HG03469 (cell line): ENCODE data around the gene MYH11.
"Not testable (repeated sequence)": the region's sequence is repeated elsewhere in the genome, so short reads cannot be mapped to it uniquely, and the experiment has no call there.

ENCODE experiments used
- ATAC-seq: cut with Tn5 transposase; IDR thresholded peaks from one replicate; pipeline ENCODE4 v1.9.1; 2021; ENCODE audit warnings: mild to moderate bottlenecking, moderate library complexity, moderate number of reproducible peaks; ENCODE audit not compliant: unreplicated experiment

MYH11 gene

GRCh38 chr16:15846510-15846909 is 10.3 kb downstream of the MYH11 start:
- ATAC-seq, result no peak

DNA sequence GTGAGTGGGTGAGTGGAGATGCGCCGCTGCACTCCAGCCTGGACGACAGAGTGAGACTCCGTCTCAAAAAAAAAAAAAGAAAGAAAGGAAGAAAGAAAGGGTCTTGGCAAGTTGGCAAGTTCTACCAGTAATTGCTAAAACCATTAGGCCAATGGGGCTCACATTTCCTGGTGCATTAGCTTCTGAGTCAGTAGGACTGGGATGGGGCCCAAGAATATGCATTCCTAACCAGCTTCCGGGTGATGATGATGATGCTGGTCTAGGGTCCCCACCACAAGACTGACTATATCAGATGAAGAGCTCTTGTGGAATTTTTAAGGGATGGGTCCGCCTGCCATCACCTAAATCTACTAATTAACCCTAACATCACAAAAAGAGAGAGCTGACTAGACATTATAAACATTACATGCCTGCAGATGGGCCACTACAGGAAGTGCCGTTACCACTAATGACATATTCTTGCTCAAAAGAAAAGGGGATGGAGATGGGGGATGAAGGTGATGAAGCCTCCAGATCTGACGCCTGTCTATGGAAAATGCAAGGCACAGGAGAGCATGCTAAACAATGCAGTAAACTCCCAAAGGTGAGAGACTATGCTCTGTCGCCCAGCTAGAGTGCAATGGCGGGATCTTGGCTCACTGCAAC is 13.1 kb downstream of the MYH11 start:
- no peak for ATAC-seq

DNA sequence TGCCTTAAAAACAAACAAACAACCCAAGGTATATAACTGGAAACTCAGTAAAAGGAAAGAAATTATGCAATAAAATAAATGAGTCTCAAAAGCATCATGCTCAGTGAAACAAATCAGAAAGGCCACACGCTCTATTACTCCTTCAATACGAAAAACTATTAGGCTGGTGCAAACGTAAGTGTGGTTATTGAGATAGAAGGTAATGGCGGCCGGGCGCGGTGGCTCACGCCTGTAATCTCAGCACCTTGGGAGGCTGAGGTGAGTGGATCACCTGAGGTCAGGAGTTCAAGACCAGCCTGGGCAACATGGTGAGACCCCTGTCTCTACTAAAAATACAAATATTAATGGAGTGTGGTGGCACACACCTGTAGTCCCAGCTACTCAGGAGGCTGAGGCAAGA is 17.6 kb downstream of the MYH11 start:
- ATAC-seq, result not testable (repeated sequence)

DNA sequence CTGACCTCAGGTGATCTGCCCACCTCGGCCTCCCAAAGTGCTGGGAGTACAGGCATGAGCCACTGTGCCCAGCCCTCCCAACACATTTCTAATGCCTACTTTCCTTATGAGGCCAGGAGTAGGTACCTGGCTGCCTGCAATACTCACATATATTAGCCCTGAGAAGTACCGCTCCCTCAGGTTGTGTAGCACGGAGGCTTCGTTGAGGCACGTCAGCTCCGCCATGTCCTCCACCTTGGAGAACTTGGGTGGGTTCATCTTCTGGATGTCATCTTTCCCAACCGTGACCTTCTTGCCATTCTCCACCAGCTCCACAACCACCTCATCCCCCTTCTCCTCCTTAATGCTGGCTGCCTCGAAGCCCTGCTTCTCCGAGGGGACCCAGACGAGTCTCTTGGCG is 19.1 kb downstream of the MYH11 start:
- ATAC-seq, result no peak

- ATAC-seq, result no peak
Measured at GRCh38 chr16:15836965-15837611, 19.7 kb downstream of the MYH11 start.

DNA sequence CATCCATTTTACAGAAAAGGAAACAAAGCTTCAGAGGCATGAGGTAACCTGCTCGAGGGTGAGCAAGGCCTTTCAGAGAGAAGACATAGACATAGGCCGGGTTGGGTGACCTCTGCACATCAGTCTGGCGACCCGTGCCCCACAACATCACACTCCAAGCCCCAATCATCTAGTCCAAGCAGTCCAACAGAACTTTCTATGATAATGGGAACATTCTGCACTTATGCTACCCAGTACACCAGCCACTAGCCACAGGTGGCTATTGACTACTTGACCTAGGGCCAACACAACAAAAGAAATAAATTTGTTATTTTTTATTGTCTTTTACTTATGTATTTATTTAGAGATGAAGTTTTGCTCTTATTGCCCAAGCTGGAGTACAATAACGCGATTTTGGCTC is 20.8 kb downstream of the MYH11 start:
- ATAC-seq, result no peak

- no peak for ATAC-seq
Measured at GRCh38 chr16:15835136-15835878, 21.5 kb downstream of the MYH11 start.

DNA sequence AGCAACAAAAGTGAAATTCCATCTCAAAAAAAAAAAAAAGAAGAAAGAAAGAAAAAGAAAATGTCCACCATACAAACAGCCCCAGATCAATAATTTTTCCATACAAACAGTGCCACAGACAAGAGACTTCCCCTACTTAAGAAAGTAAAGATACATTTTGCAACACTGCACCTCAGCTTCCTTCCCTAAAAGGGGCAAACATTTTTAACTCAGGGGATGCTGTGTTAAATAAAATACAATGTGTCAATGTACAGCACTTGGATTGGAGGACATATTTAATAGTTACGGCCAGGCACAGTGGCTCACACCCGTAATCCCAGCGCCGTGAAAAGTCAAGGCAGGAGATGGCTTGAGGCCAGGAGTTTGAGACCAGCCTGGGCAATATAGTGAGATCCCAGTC is 22.3 kb downstream of the MYH11 start:
- ATAC-seq, result no peak

GRCh38 chr16:15833541-15833940 is 23.3 kb downstream of the MYH11 start:
- ATAC-seq, result no peak

- no peak for ATAC-seq
Measured at GRCh38 chr16:15832241-15832640, 24.6 kb downstream of the MYH11 start.

DNA sequence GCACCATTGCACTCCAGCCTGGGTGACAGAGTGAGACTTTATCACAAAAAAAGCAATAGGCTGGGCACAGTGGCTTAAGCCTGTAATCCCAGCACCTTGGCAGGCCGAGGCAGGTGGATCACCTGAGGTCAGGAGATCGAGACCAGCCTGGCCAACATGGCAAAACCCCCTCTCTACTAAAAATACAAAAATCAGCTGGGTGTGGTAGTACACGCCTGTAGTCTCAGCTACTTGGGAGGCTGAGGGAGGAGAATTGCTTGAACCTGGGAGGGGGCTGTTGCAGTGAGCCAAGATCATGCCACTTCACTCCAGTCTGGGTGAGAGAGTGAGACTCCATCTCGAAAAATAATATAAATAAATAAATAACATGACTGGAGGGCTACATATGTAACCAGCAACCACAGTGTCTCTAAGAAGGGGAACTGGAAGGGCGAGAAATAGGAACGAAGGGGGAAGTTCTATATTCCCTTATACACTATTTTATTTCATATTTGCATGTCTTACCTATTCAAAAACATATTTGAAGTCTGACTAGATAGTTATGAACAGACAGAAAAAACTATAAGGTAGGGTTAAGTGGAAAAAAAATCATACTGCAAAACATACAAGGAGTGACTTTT is 25.9 kb downstream of the MYH11 start:
- no peak for ATAC-seq

DNA sequence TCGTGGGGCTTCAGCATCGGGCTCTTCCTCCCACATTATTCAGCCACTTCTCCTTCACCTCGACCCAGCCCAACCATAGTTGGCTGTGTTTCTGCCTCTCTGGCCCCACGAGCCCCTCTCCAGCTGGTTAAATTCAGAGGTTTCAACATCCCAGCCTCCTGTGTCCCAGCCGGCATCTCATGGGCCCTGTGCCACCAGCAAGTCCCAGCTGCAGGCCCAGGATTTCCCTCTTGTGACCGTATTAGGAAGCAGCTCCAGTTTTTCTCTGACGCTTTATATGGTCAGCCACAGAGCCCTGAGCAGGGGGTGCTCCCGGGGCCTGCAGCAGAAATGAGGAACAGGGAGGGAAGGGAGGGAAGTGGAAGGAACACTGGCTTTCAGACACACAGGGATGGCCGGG is 27.4 kb downstream of the MYH11 start:
- no peak for ATAC-seq

- no peak for ATAC-seq
Measured at GRCh38 chr16:15827709-15828343, 29.0 kb downstream of the MYH11 start.

- ATAC-seq, result no peak
Measured at GRCh38 chr16:15827299-15827698, 29.5 kb downstream of the MYH11 start.

DNA sequence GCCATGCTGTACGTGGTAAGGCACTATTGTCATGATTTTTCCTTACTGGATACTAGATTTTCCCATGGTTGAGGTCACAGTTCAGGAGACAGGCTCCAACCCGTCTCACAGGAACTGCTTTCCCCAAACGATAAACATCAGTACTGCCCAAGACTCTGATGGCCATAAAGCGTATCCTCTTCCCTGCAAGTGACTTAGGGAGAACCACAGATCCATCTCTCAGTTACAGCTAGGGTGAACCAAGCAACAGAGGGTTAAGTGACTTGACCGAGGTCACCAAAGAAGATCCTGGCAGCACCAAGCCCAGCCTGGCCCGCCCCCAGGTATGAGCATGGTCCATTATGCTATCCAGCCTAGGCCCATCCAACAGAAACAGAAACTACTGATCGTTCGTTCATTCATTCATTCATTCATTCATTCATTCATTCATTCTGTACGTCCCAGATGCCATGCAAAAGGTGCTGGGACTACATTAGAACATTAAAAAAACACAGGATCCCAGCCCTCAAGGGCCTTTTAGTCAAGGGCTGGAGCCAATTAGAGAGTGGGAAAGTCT is 31.0 kb downstream of the MYH11 start:
- ATAC-seq, result no peak

GRCh38 chr16:15822957-15823356 is 33.9 kb downstream of the MYH11 start:
- ATAC-seq, result no peak

- no peak for ATAC-seq
Measured at GRCh38 chr16:15820837-15821236, 36.0 kb downstream of the MYH11 start.

- ATAC-seq, result no peak
Measured at GRCh38 chr16:15819046-15819445, 37.8 kb downstream of the MYH11 start.

DNA sequence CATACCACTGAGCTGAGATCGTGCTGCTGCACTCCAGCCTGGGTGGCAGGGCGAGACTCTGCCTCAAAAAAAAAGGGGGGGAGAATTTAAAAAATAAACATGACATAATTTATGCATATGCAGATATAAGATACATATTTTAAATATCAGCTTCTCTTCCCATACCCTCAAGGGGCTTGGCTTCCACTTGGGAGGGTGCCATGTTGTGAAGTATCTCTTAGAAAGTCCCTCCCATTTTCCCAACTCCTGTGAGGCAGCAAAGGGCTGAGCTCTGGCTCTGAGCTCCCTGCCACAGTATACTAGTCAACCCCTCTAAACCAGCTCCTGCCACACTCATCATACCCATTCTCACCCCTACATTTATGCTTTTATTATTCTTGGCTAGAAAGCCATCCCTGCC is 39.4 kb downstream of the MYH11 start:
- no peak for ATAC-seq

DNA sequence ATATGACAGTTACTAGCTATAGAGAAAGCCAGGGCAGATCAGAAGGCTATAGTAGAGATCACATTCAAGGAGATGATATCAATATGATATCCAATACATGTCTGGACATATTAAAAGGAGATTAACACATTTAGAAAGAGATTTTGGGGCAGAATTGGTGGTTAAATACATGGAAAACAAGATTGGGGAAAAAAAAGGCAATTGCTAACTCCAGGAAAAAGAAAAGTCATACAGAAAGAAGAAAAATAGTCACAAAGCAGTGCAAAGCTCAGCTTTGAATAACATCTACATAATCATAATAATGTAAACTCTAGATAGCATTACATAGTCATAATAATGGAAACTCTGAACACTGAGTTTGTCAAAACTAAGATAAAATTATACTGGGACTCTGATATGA is 40.6 kb downstream of the MYH11 start:
- ATAC-seq, result no peak

DNA sequence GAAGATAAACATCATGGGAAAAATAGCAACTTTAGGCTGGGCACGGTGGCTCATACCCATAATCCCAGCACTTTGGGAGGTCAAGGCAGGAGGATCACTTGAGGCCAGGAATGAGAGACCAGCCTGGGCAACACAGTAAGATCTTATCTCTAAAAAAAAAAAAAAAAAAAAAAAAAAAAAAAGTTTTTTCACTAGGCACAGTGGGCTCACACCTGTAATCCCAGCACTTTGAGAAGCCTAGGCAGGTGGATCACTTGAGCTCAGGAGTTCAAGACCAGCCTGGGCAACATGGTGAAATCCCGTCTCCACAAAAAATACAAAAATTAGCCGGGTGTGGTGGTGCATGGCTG is 44.5 kb downstream of the MYH11 start:
- ATAC-seq, result not testable (repeated sequence)
